Neuron (in vitro differentiated cells): Measurements from ENCODE around the gene ATRN.

Experiments used
- H2AFZ ChIP-seq: one replicate; pipeline ENCODE4 v1.6.1; 2013; ENCODE audit warnings: low read depth, mild to moderate bottlenecking, inconsistent platforms, low read length, moderate library complexity
- H3K27me3 ChIP-seq: one replicate; pipeline ENCODE4 v1.6.1; 2013; ENCODE audit warnings: low read length; ENCODE audit not compliant: insufficient read depth
- H3K36me3 ChIP-seq: one replicate; pipeline ENCODE4 v1.6.1; 2013; ENCODE audit warnings: low read length; ENCODE audit not compliant: insufficient read depth
- H3K4me1 ChIP-seq: one replicate; pipeline ENCODE4 v1.6.1; 2013; ENCODE audit warnings: low read length; ENCODE audit not compliant: insufficient read depth
- H3K4me3 ChIP-seq: 2 replicates; pipeline ENCODE4 v1.5.1; 2013; ENCODE audit warnings: mild to moderate bottlenecking, low read length, moderate library complexity
- H3K9me3 ChIP-seq: one replicate; pipeline ENCODE4 v1.6.1; 2013; ENCODE audit warnings: low read length

Gene ATRN

DNA sequence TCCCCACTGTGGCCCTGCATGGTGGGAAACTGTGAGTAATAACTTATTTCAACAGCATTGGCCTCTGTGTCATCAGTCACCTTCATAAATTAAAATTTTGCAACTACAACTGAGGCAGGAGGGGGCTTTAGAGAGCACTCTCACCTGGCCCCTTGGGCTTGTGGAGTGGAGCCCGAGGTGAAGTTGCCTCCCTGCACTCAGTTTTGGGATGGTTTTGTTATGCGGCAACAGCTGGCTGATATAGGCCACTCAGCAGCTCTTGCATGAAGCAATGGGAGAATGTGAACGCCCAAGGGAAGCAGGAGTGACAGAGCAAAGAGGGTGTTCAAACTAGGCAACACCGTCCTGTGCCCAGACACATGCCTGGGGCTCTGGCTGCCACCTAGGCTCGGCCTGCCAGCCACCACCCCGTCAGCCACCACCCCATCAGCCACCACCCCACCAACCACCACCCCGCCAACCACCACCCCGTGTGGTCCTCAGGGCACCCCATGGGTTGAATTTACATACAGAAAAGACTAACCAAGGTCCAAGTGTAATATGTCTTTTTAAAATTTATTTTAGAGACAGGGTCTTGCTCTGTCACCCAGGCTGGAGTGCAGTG, 196.7 kb downstream of the ATRN start:
- H3K4me3 ChIP-seq = no peak overlapping the region
- H2AFZ ChIP-seq = no peak overlapping the region
- no peaks in the 10 kb centered on the region for H3K36me3 ChIP-seq
- H3K27me3 ChIP-seq = peaks cover 24% of the 10 kb centered on the region
- H3K4me1 ChIP-seq = no peaks in the 10 kb centered on the region
- no peaks in the 10 kb centered on the region for H3K9me3 ChIP-seq

DNA sequence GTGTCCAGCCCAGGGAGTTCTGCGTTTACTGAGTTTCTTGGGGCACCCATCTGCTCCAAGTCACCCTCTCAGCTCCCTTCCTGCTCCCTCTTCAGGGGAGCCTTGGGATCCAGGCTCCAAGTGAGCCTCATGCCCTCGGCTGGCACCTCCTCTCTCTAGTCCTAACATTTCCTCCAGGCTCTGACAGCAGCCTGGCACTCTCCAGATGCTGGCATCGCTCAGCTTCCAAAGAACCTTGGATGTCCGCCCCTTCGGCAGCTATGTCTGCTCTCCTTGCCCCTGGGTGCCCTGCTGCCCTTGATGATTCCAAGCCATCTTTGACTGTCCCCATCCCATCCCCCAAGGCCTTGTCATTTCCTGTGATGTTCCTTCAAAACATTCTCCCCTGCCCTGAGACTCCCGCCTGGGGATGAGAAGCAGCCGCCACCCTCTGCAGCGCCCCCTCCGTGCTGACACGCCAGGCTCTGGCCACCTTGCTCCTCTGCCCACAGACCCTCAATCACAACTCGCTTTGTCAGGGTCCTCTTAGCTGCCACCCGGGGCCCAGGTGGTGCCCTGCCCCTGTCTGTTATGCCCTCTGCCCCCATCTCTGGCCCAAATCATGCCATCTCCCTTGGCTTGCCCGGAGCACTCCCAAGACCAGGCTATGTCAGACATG, 199.0 kb downstream of the ATRN start:
- H3K36me3 ChIP-seq = no peaks in the 10 kb centered on the region
- H3K27me3 ChIP-seq = peaks cover 38% of the 10 kb centered on the region
- no peaks in the 10 kb centered on the region for H3K9me3 ChIP-seq
- H3K4me3 ChIP-seq = no peak overlapping the region
- H3K4me1 ChIP-seq = no peaks in the 10 kb centered on the region
- H2AFZ ChIP-seq = no peak overlapping the region

DNA sequence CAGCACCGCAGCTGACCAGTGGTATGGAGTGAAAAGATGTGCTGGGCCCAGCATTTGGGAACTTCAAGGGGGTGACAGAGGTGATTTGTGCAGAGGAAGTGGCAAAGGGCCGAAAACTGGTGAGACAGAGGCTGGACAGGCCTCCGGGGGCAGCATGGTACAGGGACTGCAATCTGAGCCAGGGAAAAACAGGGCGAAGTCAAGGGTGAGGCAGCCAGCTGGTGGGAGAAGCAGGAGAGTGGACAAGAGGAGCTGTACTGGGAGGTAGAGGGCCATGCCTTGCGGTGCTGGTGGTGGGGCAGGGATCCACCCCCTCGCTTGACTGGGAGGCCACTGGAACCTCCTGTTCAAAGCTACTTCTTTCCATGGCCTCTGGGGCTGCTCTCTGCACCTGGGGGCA, 199.7 kb downstream of the ATRN start:
- Histone ChIP-seq H3K4me3 (no peak overlapping the region), H3K9me3 (no peaks in the 10 kb centered on the region), H3K27me3 (peaks cover 44% of the 10 kb centered on the region), H2AFZ (no peak overlapping the region), H3K36me3 (no peaks in the 10 kb centered on the region), H3K4me1 (no peaks in the 10 kb centered on the region)

DNA sequence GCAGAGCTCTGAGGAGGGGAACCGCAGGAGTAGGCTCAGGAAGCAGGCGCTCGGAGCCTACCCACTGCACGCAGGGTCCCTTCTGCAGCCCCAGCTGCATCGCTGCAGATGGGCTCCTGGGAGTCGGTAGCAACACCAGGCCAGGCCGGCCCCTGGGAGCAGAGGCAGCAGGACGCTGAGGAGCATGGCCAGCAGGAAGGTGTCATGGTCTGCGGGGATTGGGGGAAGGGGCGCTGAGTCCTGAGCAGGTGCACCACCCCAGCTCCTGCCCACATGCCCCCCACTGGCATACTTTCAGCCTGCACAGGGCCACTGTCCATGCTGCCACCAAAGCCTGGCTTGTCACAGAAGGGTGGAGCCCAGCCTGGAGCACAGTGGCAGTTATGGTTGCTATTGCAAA, 200.1 kb downstream of the ATRN start:
- Histone ChIP-seq H3K4me3 (no peak overlapping the region), H3K36me3 (no peaks in the 10 kb centered on the region), H3K9me3 (no peaks in the 10 kb centered on the region), H3K27me3 (peaks cover 46% of the 10 kb centered on the region), H2AFZ (no peak overlapping the region), H3K4me1 (no peaks in the 10 kb centered on the region)

DNA sequence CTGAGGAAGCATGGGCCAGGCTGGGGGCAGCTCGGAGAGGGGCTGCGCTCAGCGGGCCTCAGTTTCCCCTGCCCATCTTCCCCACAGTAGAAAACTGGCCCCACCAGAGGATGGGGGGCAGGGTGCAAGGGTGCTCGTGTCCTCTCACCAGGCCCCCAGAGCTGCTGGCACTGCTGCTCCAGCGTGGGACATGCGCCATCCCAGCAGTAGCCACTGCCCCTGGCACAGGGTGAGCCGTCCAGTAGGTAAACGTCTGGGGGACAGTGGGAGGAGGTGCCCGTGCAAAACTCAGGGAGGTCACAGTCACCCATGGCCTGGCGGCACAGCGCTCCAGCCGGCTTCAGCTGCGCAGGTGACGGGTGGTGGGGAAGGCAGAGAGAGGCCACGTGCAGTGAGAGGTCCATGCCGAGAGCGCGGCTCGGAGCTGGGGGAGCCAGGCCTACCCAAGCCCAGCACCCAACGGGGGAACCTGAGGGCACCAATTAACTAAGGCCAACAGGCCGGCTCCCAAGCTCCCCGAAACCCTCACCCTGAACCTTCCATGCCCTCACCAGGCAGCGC, 201.2 kb downstream of the ATRN start:
- Histone ChIP-seq H3K36me3 (no peaks in the 10 kb centered on the region), H2AFZ (no peak overlapping the region), H3K9me3 (no peaks in the 10 kb centered on the region), H3K27me3 (peaks cover 50% of the 10 kb centered on the region), H3K4me3 (no peak overlapping the region), H3K4me1 (peaks cover 3% of the 10 kb centered on the region)

DNA sequence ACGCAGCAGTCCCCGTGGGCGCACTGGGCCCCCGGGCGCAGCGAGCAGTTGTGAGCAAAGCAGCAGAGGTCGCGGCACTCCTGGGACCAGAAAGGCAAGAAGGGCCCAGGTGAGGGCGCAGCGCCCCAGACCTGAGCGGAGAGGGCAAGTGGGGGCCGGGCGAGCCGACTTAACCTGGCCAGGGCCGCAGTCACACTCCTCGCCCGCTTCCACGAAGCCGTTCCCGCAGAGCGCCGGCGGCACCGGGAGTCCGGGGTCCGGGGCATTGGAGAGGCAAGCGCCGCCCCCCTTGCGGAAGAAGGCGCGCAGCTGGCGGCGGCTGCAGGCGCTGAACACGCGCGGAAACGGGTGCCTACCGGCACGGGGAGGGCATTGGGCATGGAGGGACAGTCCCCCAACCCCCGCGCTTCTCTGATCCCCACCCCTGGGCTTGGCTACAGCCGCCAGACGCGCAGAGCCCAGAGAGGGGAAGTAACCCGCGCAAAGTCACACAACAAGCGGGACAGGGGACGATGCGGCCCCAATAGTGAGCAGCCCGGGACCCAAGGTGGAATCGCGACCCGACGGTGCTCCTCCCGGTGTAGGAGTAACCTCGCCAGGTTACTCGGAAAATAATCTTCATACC, 201.8 kb downstream of the ATRN start:
- no peak overlapping the region for H3K4me3 ChIP-seq
- H3K4me1 ChIP-seq = peaks cover 3% of the 10 kb centered on the region
- no peaks in the 10 kb centered on the region for H3K36me3 ChIP-seq
- no peak overlapping the region for H2AFZ ChIP-seq
- no peaks in the 10 kb centered on the region for H3K9me3 ChIP-seq
- peaks cover 51% of the 10 kb centered on the region for H3K27me3 ChIP-seq

DNA sequence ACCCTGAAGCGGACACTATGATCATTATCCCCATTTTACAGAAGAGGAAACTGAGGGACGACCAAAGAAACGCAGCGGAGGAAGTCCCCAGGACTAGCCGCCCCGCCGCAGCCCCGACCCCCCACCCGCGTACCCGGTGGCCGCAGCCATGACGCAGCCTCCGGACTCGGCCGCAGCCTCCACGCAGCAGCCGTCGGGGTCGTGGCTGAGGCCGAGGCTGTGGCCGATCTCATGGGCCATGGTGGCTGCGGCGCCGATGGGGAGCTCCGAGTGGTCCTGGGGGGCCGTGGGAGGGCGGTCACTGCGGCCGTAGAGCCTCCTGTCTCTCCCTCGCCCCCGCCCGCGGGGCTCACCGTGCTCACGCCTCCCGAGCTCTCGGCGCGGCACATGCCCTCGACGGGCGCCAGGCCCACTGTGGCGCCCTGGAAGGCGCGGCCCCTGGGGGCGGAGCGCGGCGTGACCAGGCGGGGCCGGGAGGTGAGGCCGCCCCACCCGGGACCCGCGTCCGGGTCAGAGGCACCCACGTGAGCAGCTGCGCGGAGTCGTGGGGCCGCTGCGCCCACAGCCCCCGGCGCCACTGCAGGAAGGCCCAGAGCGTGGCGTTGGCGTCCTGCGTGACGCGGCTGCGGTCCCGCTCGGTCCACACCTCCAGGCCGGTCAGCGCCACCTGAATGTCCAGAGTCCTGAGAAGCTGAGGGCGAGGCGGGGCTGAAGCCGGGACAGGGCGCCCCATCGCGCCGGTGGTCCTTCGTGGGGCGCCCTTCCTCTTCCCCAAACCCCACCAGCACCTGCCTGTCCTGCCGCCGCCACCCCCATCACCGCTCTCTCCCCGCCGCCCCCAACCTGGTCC, 202.6 kb downstream of the ATRN start:
- H3K4me1 ChIP-seq = peaks cover 6% of the 10 kb centered on the region
- peaks cover 58% of the 10 kb centered on the region for H3K27me3 ChIP-seq
- no peaks in the 10 kb centered on the region for H3K36me3 ChIP-seq
- no peaks in the 10 kb centered on the region for H3K9me3 ChIP-seq
- H2AFZ ChIP-seq = no peak overlapping the region
- H3K4me3 ChIP-seq = no peak overlapping the region

DNA sequence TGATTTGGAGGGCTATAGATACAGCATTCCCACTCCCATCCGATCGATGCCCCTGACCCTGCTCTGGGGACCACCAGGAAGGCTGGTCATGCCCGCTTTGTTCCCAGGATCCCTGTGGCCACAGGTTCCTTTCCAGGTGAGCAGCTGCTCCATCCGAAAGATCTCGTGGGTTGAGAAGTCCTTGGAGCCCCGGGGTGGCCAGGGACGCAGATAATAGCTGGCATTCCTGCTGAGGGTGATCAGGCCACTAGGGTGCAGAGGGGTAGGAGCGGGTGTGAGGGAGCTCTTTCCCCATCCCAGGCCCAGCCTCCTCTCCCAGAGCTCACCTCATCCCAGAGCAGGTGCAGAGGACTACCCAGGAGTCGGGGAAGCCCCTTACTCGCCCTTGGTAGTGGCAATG, 203.6 kb downstream of the ATRN start:
- Histone ChIP-seq H3K36me3 (no peaks in the 10 kb centered on the region), H3K27me3 (peaks cover 67% of the 10 kb centered on the region), H2AFZ (no peak overlapping the region), H3K4me1 (peaks cover 6% of the 10 kb centered on the region), H3K4me3 (no peak overlapping the region), H3K9me3 (no peaks in the 10 kb centered on the region)

DNA sequence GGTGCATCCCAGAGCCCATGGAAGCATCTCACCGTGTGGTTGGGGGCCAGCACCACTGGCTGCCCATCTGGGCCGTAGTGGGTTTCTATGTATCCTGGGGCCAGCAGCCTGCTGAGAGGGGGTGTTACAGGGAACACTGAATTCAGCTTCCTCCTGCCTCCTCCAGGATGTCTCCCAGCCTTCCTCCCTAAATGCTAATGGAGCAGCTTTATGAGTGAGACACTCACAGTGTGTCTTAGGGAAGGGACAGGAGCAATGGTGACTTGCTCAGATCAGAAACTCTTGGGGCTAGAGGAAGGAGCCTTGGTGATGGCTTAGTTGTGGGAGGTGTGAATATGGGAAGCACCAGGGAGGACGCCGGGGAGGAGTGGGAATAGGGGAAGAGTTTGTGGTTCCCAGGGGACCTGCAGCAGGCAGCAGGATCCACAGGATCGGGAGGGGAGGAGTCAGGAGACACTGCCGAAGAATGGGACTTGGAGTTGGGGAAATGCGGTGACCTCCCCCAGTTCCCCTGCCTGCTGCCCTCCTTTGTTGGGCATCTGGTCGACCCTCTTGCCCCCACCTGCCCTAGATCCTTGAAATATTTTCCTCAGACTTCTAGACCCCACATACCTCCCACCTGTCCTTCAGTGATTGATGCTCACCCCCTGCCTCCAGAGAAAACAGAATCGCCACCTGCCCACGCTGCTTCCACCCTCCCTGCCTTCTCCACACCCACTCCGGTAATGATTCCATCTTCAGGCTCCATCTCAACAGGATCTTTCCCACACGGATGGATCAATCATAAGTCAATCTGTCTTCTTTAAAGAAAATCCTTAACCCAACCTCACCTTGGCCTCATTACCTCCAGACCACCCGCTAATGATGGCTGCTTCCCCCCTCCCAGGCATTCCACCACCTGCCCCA, 204.4 kb downstream of the ATRN start:
- H3K27me3 ChIP-seq = peaks cover 68% of the 10 kb centered on the region
- H3K9me3 ChIP-seq = no peaks in the 10 kb centered on the region
- no peaks in the 10 kb centered on the region for H3K36me3 ChIP-seq
- peaks cover 6% of the 10 kb centered on the region for H3K4me1 ChIP-seq
- H2AFZ ChIP-seq = no peak overlapping the region
- no peak overlapping the region for H3K4me3 ChIP-seq

DNA sequence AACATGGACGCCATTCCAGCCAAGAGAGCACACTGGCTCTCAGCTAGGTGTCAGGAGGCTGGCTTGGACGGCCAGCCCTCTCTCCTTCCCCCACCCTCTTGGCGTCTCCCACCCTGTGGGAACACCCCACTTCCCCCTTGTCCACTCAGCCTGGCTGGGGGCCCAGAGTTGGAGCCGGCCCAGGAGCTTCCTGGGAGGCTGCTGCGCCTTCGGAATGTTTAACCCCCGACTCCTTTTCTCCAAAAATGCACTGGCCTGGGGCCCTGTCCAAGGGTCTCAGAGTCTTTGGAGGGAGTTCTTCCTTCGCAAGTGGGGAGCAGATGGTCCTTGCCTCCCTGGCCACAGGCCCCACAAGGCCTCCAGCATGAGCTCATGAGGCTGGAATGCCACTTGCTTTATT, 206.9 kb downstream of the ATRN start:
- no peak overlapping the region for H3K4me3 ChIP-seq
- H3K9me3 ChIP-seq = no peaks in the 10 kb centered on the region
- no peak overlapping the region for H2AFZ ChIP-seq
- peaks cover 69% of the 10 kb centered on the region for H3K27me3 ChIP-seq
- H3K4me1 ChIP-seq = peaks cover 10% of the 10 kb centered on the region
- H3K36me3 ChIP-seq = no peaks in the 10 kb centered on the region

DNA sequence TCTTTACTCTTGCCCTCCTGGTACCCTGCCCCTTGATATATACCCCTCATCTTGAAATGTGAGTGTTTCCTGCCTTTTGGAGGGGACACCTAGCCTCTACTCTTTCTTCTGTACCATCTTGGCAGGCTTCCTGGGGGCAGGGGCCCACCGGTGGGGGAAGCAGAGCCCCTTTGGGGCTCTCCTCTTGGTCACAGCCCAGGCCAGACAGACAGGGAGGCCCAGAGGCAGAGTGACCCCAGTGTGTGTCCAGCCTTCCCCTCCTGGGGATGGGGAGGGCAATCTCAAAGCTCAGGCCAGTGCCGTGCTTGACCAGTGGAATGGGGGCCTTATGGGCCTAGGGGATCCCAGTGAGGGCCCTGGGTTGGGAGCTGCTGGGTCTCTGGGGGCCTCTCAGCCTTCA, 207.4 kb downstream of the ATRN start:
- no peak overlapping the region for H3K4me3 ChIP-seq
- peaks cover 65% of the 10 kb centered on the region for H3K27me3 ChIP-seq
- no peak overlapping the region for H2AFZ ChIP-seq
- H3K9me3 ChIP-seq = no peaks in the 10 kb centered on the region
- no peaks in the 10 kb centered on the region for H3K36me3 ChIP-seq
- peaks cover 10% of the 10 kb centered on the region for H3K4me1 ChIP-seq
